Stomach (tissue), 4 donors: ENCODE results near the gene EFL1.

Source experiments
- POLR2A ChIP-seq, 4 donors: fragments of 450-650 bp; IDR thresholded peaks; one replicate each; pipeline ENCODE4 v1.6.1; 2016; ENCODE audit warnings: antibody characterized with exemption in 4 of 4, control low read depth in 2 of 4, mild to moderate bottlenecking in 1 of 4, moderate library complexity in 1 of 4
- POLR2AphosphoS5 ChIP-seq, 3 donors: sonication (generic); formaldehyde crosslinking; IDR thresholded peaks; one replicate each; pipeline ENCODE4 v1.6.1; 2016; ENCODE audit warnings: antibody characterized with exemption in 3 of 3
- TF ChIP-seq, protein P1 (sequence below), 7 experiments: fragments of 450-650 bp in 4 of 7; fragments of 200-600 bp in 3 of 7; sonication (generic) in 3 of 7; IDR thresholded peaks; one replicate each; pipeline ENCODE4 v1.5.1; 2016 to 2019; ENCODE audit warnings: antibody characterized with exemption in 7 of 7, control low read depth in 2 of 7, mild to moderate bottlenecking in 1 of 7

DNA sequence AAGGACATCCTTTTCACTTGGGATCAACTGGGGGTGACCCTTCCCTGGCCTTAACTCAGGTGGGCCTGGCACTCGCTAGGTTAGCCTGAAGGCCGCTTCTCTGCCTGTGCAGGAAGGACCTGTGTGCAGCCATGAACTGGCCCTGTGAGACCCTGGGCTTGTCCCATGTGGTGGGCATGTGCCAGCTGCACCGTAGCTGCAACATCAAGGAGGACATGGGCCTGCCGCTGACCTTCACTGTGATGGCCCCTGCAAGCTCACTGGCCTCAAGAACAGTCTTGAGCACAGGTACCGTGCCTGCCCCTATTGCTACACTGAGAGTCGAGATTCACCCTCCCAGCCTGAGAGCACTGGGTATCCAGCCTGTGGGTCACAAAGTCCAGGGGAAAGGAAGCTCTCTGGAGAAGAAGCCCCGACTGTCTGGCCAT is 43.1 kb upstream of the EFL1 start:
- TF ChIP-seq, protein P1, sequence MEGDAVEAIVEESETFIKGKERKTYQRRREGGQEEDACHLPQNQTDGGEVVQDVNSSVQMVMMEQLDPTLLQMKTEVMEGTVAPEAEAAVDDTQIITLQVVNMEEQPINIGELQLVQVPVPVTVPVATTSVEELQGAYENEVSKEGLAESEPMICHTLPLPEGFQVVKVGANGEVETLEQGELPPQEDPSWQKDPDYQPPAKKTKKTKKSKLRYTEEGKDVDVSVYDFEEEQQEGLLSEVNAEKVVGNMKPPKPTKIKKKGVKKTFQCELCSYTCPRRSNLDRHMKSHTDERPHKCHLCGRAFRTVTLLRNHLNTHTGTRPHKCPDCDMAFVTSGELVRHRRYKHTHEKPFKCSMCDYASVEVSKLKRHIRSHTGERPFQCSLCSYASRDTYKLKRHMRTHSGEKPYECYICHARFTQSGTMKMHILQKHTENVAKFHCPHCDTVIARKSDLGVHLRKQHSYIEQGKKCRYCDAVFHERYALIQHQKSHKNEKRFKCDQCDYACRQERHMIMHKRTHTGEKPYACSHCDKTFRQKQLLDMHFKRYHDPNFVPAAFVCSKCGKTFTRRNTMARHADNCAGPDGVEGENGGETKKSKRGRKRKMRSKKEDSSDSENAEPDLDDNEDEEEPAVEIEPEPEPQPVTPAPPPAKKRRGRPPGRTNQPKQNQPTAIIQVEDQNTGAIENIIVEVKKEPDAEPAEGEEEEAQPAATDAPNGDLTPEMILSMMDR (IDR thresholded peaks at IDR 0.05) = no peak
- TF ChIP-seq POLR2A (IDR thresholded peaks at IDR 0.05) (no peak), POLR2AphosphoS5 (IDR thresholded peaks at IDR 0.05) (no peak)
